SH-SY5Y (cell line): ENCODE measurements around the gene ASGR1.

Source experiments
- GATA2 ChIP-seq: IDR thresholded peaks from 2 replicates; pipeline ENCODE4 v1.6.1; 2011; ENCODE audit warnings: mild to moderate bottlenecking, low read depth, low read length
- GATA3 ChIP-seq: IDR thresholded peaks from 2 replicates; pipeline ENCODE4 v1.6.1; 2011; ENCODE audit warnings: low read depth, mild to moderate bottlenecking, low read length, moderate library complexity

DNA sequence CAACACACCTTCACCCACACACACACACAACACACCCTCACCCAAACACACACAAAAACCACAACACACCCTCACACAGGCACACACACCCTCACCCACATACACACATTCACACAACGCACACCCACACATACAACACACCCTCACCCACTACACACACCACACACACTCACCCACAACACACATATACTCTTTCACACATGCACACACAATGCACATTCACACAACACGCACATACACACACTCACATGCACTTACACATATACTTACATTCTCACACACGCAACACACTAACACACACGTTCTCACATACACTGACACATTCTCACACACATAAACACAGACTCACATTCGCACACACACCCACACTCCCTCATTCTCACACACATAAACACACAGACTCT lies 3.8 kb downstream of the ASGR1 start:
- TF ChIP-seq GATA2 (no peak), GATA3 (no peak)
